Activated T-helper 9 cell treated with anti-CD3 and anti-CD28 coated beads, Interleukin-2, amount 50 U/mL, for 16 hours (primary cell): ENCODE measurements around the gene SORCS2.

ENCODE experiments used
- DNase-seq: peaks from one replicate; pipeline ENCODE4 v3.0.0-alpha.2; 2020; ENCODE audit warnings: low read depth

The SORCS2 gene

GRCh38 chr4:7338876-7339623, 146.7 kb downstream of the SORCS2 start:
- no peak for DNase-seq

GRCh38 chr4:7339751-7340552, 147.6 kb downstream of the SORCS2 start:
- DNase-seq = no peak

GRCh38 chr4:7340553-7341433, 148.5 kb downstream of the SORCS2 start:
- DNase-seq = no peak

GRCh38 chr4:7341491-7342222, 149.3 kb downstream of the SORCS2 start:
- no peak for DNase-seq

- DNase-seq = no peak
Observed at GRCh38 chr4:7342223-7343080, 150.1 kb downstream of the SORCS2 start.

GRCh38 chr4:7343081-7343655, 150.8 kb downstream of the SORCS2 start:
- DNase-seq = no peak

GRCh38 chr4:7343950-7344349, 151.6 kb downstream of the SORCS2 start:
- no peak for DNase-seq

GRCh38 chr4:7344636-7345155, 152.4 kb downstream of the SORCS2 start:
- no peak for DNase-seq

GRCh38 chr4:7347981-7348380, 155.6 kb downstream of the SORCS2 start:
- no peak for DNase-seq

- DNase-seq = no peak
Observed at GRCh38 chr4:7348946-7349900, 156.9 kb downstream of the SORCS2 start.

- DNase-seq = no peak
Observed at GRCh38 chr4:7350396-7350795, 158.1 kb downstream of the SORCS2 start.

- DNase-seq = no peak
Observed at GRCh38 chr4:7351014-7351413, 158.7 kb downstream of the SORCS2 start.

- DNase-seq = no peak
Observed at GRCh38 chr4:7352486-7352885, 160.1 kb downstream of the SORCS2 start.

- DNase-seq = no peak
Observed at GRCh38 chr4:7353046-7353790, 160.9 kb downstream of the SORCS2 start.

- DNase-seq = no peak
Observed at GRCh38 chr4:7353846-7354610, 161.7 kb downstream of the SORCS2 start.

GRCh38 chr4:7354927-7355326, 162.6 kb downstream of the SORCS2 start:
- DNase-seq = no peak

GRCh38 chr4:7355795-7356194, 163.5 kb downstream of the SORCS2 start:
- no peak for DNase-seq
